ENCODE data around the gene MNAT1. TPM values are rescaled to one million over a fixed set of nuclear protein-coding genes. Genes with fewer than 3 reads are reported as not detected.

Gene MNAT1
- total RNA-seq, 1 donor = 71.7 TPM

- H3K4me3 ChIP-seq (ENCODE audit: low read depth, low read length) = no peak overlapping the region
- no peak for TF ChIP-seq CTCF (IDR thresholded peaks at IDR 0.05; ENCODE audit: insufficient read depth, low read depth, low read length)
- no peak for DNase-seq (ENCODE audit: low read depth)
These were observed 212.2 kb downstream of the MNAT1 start for GRCh38 chr14:60946773-60947172.

GRCh38 chr14:60951776-60952435 lies 217.3 kb downstream of the MNAT1 start:
- H3K4me3 ChIP-seq (ENCODE audit: low read depth, low read length) = no peak overlapping the region
- DNase-seq (ENCODE audit: low read depth) = no peak
- TF ChIP-seq CTCF (IDR thresholded peaks at IDR 0.05; ENCODE audit: insufficient read depth, low read depth, low read length) = no peak

GRCh38 chr14:60956202-60956601 lies 221.6 kb downstream of the MNAT1 start:
- no peak overlapping the region for H3K4me3 ChIP-seq (ENCODE audit: low read depth, low read length)
- TF ChIP-seq CTCF (IDR thresholded peaks at IDR 0.05; ENCODE audit: insufficient read depth, low read depth, low read length) = no peak
- DNase-seq (ENCODE audit: low read depth) = no peak

- no peak for DNase-seq (ENCODE audit: low read depth)
- H3K4me3 ChIP-seq (ENCODE audit: low read depth, low read length) = no peak overlapping the region
- no peak for TF ChIP-seq CTCF (IDR thresholded peaks at IDR 0.05; ENCODE audit: insufficient read depth, low read depth, low read length)
These were observed 222.1 kb downstream of the MNAT1 start for GRCh38 chr14:60956632-60957031.

GRCh38 chr14:60958146-60958545 lies 223.6 kb downstream of the MNAT1 start:
- no peak for TF ChIP-seq CTCF (IDR thresholded peaks at IDR 0.05; ENCODE audit: insufficient read depth, low read depth, low read length)
- DNase-seq (ENCODE audit: low read depth) = no peak
- no peak overlapping the region for H3K4me3 ChIP-seq (ENCODE audit: low read depth, low read length)

- no peak for TF ChIP-seq CTCF (IDR thresholded peaks at IDR 0.05; ENCODE audit: insufficient read depth, low read depth, low read length)
- H3K4me3 ChIP-seq (ENCODE audit: low read depth, low read length) = no peak overlapping the region
- no peak for DNase-seq (ENCODE audit: low read depth)
These were observed 229.2 kb downstream of the MNAT1 start for GRCh38 chr14:60963761-60964160.

GRCh38 chr14:60964904-60965303 lies 230.3 kb downstream of the MNAT1 start:
- no peak overlapping the region for H3K4me3 ChIP-seq (ENCODE audit: low read depth, low read length)
- no peak for TF ChIP-seq CTCF (IDR thresholded peaks at IDR 0.05; ENCODE audit: insufficient read depth, low read depth, low read length)
- DNase-seq (ENCODE audit: low read depth) = no peak

Data from fibroblast of villous mesenchyme (primary cell).